IMR-90 (cell line): Measurements from ENCODE around the gene KLHL30. TPM values are rescaled to one million over a fixed set of nuclear protein-coding genes. Genes with fewer than 3 reads are reported as not detected.

Experiments
- ATAC-seq: fragments of 200-7000 bp; cut with Tn5 transposase; 2 replicates; pipeline ENCODE4 v1.9.1; 2020; ENCODE audit warnings: low read depth, mild to moderate bottlenecking, moderate library complexity
- BruUV-seq: library from RNA; stranded (reverse); fragments of 400-500 nt; replicated peaks from 2 replicates; lab custom pipeline; 2021; lab: Mats Ljungman, UMichigan
- CTCF ChIA-PET: fragments of 300-600 bp; formaldehyde crosslinking; extraction: SDS; loops from one replicate; lab custom pipeline; 2021; ENCODE audit warnings: antibody characterized with exemption; lab: Yijun Ruan, JAX
- POLR2A ChIA-PET: fragments of 300-600 bp; sonication (Branson Sonifier 250); formaldehyde crosslinking; loops from one replicate; lab custom pipeline; 2022; ENCODE audit warnings: antibody characterized with exemption; ENCODE audit not compliant: unreplicated experiment; lab: Charles Lee
- DNase-seq: peaks from one replicate; pipeline ENCODE4 v3.0.0; 2013
- H2AFZ ChIP-seq: replicated peaks from 2 replicates; pipeline ENCODE3; 2013; ENCODE audit warnings: low read length, mild to moderate bottlenecking; ENCODE audit not compliant: poor library complexity
- H2AK5ac ChIP-seq: 2 replicates; pipeline ENCODE4 v1.6.1; 2013; ENCODE audit warnings: low read depth, low read length, inconsistent platforms
- H2AK9ac ChIP-seq: replicated peaks from 2 replicates; pipeline ENCODE3; 2013; ENCODE audit warnings: mild to moderate bottlenecking, low read depth, low read length, moderate library complexity; ENCODE audit not compliant: poor library complexity
- H2BK120ac ChIP-seq: 2 replicates; pipeline ENCODE4 v1.6.1; 2013; ENCODE audit warnings: low read depth, low read length, inconsistent platforms
- H2BK15ac ChIP-seq: 3 replicates; pipeline ENCODE4 v1.6.1; 2013; ENCODE audit warnings: low read depth, low read length, inconsistent platforms
- H2BK20ac ChIP-seq: 2 replicates; pipeline ENCODE4 v1.6.1; 2013; ENCODE audit warnings: low read depth, mild to moderate bottlenecking, inconsistent platforms, low read length, moderate library complexity
- H2BK5ac ChIP-seq: 2 replicates; pipeline ENCODE4 v1.6.1; 2013; ENCODE audit warnings: mild to moderate bottlenecking, low read depth, low read length, inconsistent platforms; ENCODE audit not compliant: poor library complexity, severe bottlenecking
- H3K14ac ChIP-seq: replicated peaks from 2 replicates; pipeline ENCODE4 v1.6.1; 2013; ENCODE audit warnings: low read depth, low read length, inconsistent platforms
- H3K18ac ChIP-seq: 2 replicates; pipeline ENCODE4 v1.6.1; 2013; ENCODE audit warnings: low read depth, low read length, control low read depth
- H3K23ac ChIP-seq: 2 replicates; pipeline ENCODE4 v1.6.1; 2013; ENCODE audit warnings: low read depth, low read length, inconsistent platforms
- H3K27ac ChIP-seq: 2 replicates; pipeline ENCODE4 v1.5.1; 2013; ENCODE audit warnings: mild to moderate bottlenecking, control low read depth, low read length; ENCODE audit not compliant: insufficient read depth
- H3K27me3 ChIP-seq: 2 replicates; pipeline ENCODE4 v1.6.1; 2013; ENCODE audit warnings: low read length; ENCODE audit not compliant: control insufficient read depth, insufficient read depth
- H3K36me3 ChIP-seq: 2 replicates; pipeline ENCODE4 v1.6.1; 2013; ENCODE audit warnings: low read length, mixed read lengths; ENCODE audit not compliant: control insufficient read depth, insufficient read depth
- H3K4ac ChIP-seq: 2 replicates; pipeline ENCODE4 v1.6.1; 2013; ENCODE audit warnings: low read depth, low read length, inconsistent platforms
- H3K4me1 ChIP-seq: 2 replicates; pipeline ENCODE4 v1.6.1; 2013; ENCODE audit warnings: low read length, mixed read lengths; ENCODE audit not compliant: control insufficient read depth, insufficient read depth
- H3K4me2 ChIP-seq: 2 replicates; pipeline ENCODE4 v1.6.1; 2013; ENCODE audit warnings: low read depth, mild to moderate bottlenecking, control low read depth, low read length, moderate library complexity
- H3K4me3 ChIP-seq: 2 replicates; pipeline ENCODE4 v1.5.1; 2013; ENCODE audit warnings: low read depth, mild to moderate bottlenecking, control low read depth, low read length, moderate library complexity; ENCODE audit not compliant: insufficient read depth
- H3K56ac ChIP-seq: 2 replicates; pipeline ENCODE4 v1.6.1; 2013; ENCODE audit warnings: low read length, inconsistent platforms; ENCODE audit not compliant: insufficient read depth; ENCODE audit errors: extremely low read depth
- H3K79me1 ChIP-seq, 2 experiments: 2 replicates each; pipeline ENCODE4 v1.6.1; 2013; ENCODE audit warnings: low read length in 2 of 2, inconsistent platforms in 1 of 2, low read depth in 1 of 2
- H3K9ac ChIP-seq: 2 replicates; pipeline ENCODE4 v1.6.1; 2013; ENCODE audit warnings: low read depth, low read length, control low read depth
- H3K9me1 ChIP-seq: 2 replicates; pipeline ENCODE4 v1.6.1; 2013; ENCODE audit warnings: low read length, inconsistent platforms; ENCODE audit not compliant: insufficient read depth
- H3K9me3 ChIP-seq: 2 replicates; pipeline ENCODE4 v1.6.1; 2013; ENCODE audit warnings: low read length; ENCODE audit not compliant: control insufficient read depth, insufficient read depth
- H4K20me1 ChIP-seq: 2 replicates; pipeline ENCODE4 v1.6.1; 2013; ENCODE audit warnings: low read length, inconsistent platforms; ENCODE audit not compliant: insufficient read depth
- H4K5ac ChIP-seq: 2 replicates; pipeline ENCODE4 v1.6.1; 2013; ENCODE audit warnings: mild to moderate bottlenecking, low read depth, low read length, control low read depth
- H4K8ac ChIP-seq, 2 experiments: 2 replicates each; pipeline ENCODE4 v1.6.1; 2013; ENCODE audit warnings: low read depth in 2 of 2, low read length in 2 of 2, control low read depth in 1 of 2, inconsistent platforms in 1 of 2
- H4K91ac ChIP-seq: 2 replicates; pipeline ENCODE4 v1.6.1; 2013; ENCODE audit warnings: low read depth, low read length, inconsistent platforms; ENCODE audit not compliant: insufficient read depth
- CEBPB ChIP-seq: IDR thresholded peaks from 2 replicates; pipeline ENCODE4 v1.6.1; 2012; ENCODE audit warnings: low read depth, low read length, improper control_type of control experiment
- CHD1 ChIP-seq: IDR thresholded peaks from 2 replicates; pipeline ENCODE4 v1.6.1; 2012; ENCODE audit warnings: low read depth, low read length, improper control_type of control experiment
- ELK1 ChIP-seq: fragments of 150-350 bp; IDR thresholded peaks from 2 replicates; pipeline ENCODE4 v1.6.1; 2016; ENCODE audit warnings: low read depth, mild to moderate bottlenecking, low read length, moderate library complexity, borderline replicate concordance
- FOS ChIP-seq: fragments of 150-350 bp; IDR thresholded peaks from 2 replicates; pipeline ENCODE4 v1.6.1; 2016; ENCODE audit warnings: low read depth, low read length
- MAFK ChIP-seq: IDR thresholded peaks from 2 replicates; pipeline ENCODE4 v1.6.1; 2012; ENCODE audit warnings: low read depth, low read length, improper control_type of control experiment
- MAZ ChIP-seq: IDR thresholded peaks from 2 replicates; pipeline ENCODE4 v1.6.1; 2012; ENCODE audit warnings: low read depth, mild to moderate bottlenecking, low read length, improper control_type of control experiment, moderate library complexity, borderline replicate concordance
- NFE2L2 ChIP-seq: fragments of 150-350 bp; IDR thresholded peaks from 2 replicates; pipeline ENCODE4 v1.6.1; 2016; ENCODE audit warnings: low read depth, mild to moderate bottlenecking, low read length
- POLR2A ChIP-seq: IDR thresholded peaks from 2 replicates; pipeline ENCODE4 v1.6.1; 2012; ENCODE audit warnings: mild to moderate bottlenecking, low read depth, low read length
- RAD21 ChIP-seq: IDR thresholded peaks from 2 replicates; pipeline ENCODE4 v1.6.1; 2012; ENCODE audit warnings: low read length, improper control_type of control experiment
- RCOR1 ChIP-seq: IDR thresholded peaks from 2 replicates; pipeline ENCODE4 v1.6.1; 2012; ENCODE audit warnings: mild to moderate bottlenecking, low read length, improper control_type of control experiment; ENCODE audit not compliant: insufficient replicate concordance
- RFX5 ChIP-seq: IDR thresholded peaks from 2 replicates; pipeline ENCODE4 v1.8.0; 2012; ENCODE audit warnings: low read depth, mild to moderate bottlenecking, low read length, moderate library complexity
- SMC3 ChIP-seq: fragments of 150-350 bp; IDR thresholded peaks from 2 replicates; pipeline ENCODE4 v1.6.1; 2016; ENCODE audit warnings: low read depth, mild to moderate bottlenecking, antibody characterized with exemption, low read length, moderate library complexity
- USF2 ChIP-seq: fragments of 150-350 bp; IDR thresholded peaks from 2 replicates; pipeline ENCODE4 v1.6.1; 2017; ENCODE audit warnings: mild to moderate bottlenecking, antibody characterized with exemption, low read length, low read depth
- WGBS, 2 experiments: methylation state at CpG; one replicate each; pipeline versions ENCODE4 v1.1.5 to v1.1.7; 2013; ENCODE audit warnings: missing lambda C conversion rate in 2 of 2; ENCODE audit not compliant: insufficient read length in 1 of 2; ENCODE audit errors: extremely low coverage in 2 of 2; 5-methylcytosine and 5-hydroxymethylcytosine counted together
- dilution Hi-C: fragments of 300-500 bp; cut with HindIII; formaldehyde crosslinking; loops from one replicate; pipeline ENCODE4 v1.14.3; 2018; ENCODE audit warnings: low sequenced_read_pairs; ENCODE audit not compliant: unreplicated experiment
- in situ Hi-C: fragments of 300-500 bp; cut with MboI; formaldehyde crosslinking; loops from 3 replicates; pipeline ENCODE4 v1.14.3; 2019; ENCODE audit warnings: low sequenced_read_pairs, inconsistent platforms, mixed read lengths
- intact Hi-C: fragments of 100-400 bp; cut with micrococcal nuclease; formaldehyde crosslinking; loops from 2 replicates; pipeline ENCODE4 v1.10.0; 2022
- polyA plus RNA-seq, 3 experiments: library from polyadenylated mRNA; depleted of rRNA; stranded (reverse); fragments of >200 nt; gene quantifications; 2 replicates each; pipeline ENCODE4 v1.2.3, GENCODE V29; 2012; ENCODE audit warnings: low replicate concordance in 1 of 3
- total RNA-seq: library from RNA; depleted of rRNA; stranded (reverse); fragments of >200 nt; gene quantifications from 2 replicates; pipeline ENCODE4 v1.2.3, GENCODE V29; 2012
- TF ChIP-seq, protein P1 (sequence below): conservative IDR thresholded peaks from 2 replicates; pipeline ENCODE4 v1.5.1; 2012; ENCODE audit warnings: mild to moderate bottlenecking, low read depth, low read length, improper control_type of control experiment

KLHL30 gene
- total and polyA plus RNA-seq, 2 of the 4 experiments (the other 2 are of a cell fraction) = under 0.01 to 0.03 TPM

DNA sequence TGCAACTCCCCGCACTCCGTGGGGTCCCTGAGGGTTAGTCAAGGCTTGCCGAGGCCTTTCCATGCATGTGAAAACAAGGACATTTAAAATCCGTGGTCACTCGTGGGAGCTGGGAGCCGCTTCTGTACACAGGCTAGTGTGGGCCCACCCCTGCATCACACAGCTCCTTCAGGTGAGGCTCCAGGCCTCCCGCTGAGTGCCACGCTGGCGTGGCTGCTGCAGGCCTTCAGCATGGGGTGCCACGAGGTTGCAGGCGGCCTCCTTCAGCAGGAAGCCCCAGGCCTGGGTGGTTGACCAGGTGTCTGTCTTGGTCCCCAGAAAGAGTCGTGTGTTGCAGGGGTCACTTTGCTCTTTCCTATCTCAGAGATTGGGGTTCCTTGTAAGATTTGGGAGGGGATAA is 6.6 kb downstream of the KLHL30 start (continued):
- TF ChIP-seq MAZ = no peak
- TF ChIP-seq FOS = no peak
- no peak for TF ChIP-seq SMC3

DNA sequence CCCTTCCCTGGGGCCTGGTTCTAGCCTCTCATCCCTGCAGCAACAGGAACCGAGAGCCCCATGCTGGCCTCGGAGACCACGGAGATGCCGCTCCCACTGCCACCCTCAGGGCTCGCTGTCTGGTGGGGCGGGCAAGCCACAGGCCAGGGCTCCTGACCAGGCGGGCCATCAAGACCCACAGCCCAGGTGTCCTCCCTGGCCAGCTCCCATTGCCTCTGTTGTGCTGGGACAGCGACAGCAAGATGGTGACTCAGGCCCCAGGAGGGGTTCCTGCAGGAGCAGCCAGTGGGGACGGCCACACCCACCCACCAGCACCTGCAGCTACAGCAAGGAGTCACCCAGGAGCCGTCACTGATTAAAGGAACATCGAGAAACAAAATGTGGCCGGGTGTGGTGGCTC is 7.4 kb downstream of the KLHL30 start:
- Histone ChIP-seq H3K4me3 (no peak overlapping the region), H3K79me1 (no peaks in the 10 kb centered on the region), H3K18ac (no peak overlapping the region), H3K4ac (no peak overlapping the region), H3K9ac (no peak overlapping the region), H4K8ac (no peak overlapping the region), H3K9me1 (0 out of 2 replicates have a peak, but pooled peaks cover 10% of the 10 kb centered on the region), H3K14ac (no peak overlapping the region), H3K56ac (no peak overlapping the region), H4K20me1 (no peaks in the 10 kb centered on the region), H2AK9ac (peak overlapping the region; percentile 35), H3K4me1 (peaks cover 17% of the 10 kb centered on the region), H4K5ac (no peak overlapping the region), H2BK15ac (no peak overlapping the region), H3K27me3 (no peaks in the 10 kb centered on the region), H3K23ac (no peak overlapping the region), H2BK120ac (0 out of 2 replicates have a peak overlapping the region, but pooled peaks have one; percentile 8), H2BK20ac (peak overlapping the region; percentile 25; the same call in 1 of the 2 replicates), H3K9me3 (no peaks in the 10 kb centered on the region), H3K27ac (no peak overlapping the region), H2AFZ (no peak overlapping the region), H3K4me2 (no peak overlapping the region), H3K36me3 (no peaks in the 10 kb centered on the region), H2BK5ac (no peak overlapping the region), H4K91ac (peak overlapping the region; percentile 46), H2AK5ac (no peak overlapping the region)
- in situ Hi-C loops = no loop called here
- 100% methylated on average over 1 of the region's 12 CpGs; no CpG with 5 or more reads in 1 of the 2 experiments for WGBS, 2 experiments
- DNase-seq (no peak), ATAC-seq (no peak)
- no TSS peak for BruUV-seq
- ChIA-PET POLR2A (no interaction called here), CTCF (no interaction called here)
- intact Hi-C loops = no loop called here
- dilution Hi-C loops = no loop called here
- TF ChIP-seq, protein P1, sequence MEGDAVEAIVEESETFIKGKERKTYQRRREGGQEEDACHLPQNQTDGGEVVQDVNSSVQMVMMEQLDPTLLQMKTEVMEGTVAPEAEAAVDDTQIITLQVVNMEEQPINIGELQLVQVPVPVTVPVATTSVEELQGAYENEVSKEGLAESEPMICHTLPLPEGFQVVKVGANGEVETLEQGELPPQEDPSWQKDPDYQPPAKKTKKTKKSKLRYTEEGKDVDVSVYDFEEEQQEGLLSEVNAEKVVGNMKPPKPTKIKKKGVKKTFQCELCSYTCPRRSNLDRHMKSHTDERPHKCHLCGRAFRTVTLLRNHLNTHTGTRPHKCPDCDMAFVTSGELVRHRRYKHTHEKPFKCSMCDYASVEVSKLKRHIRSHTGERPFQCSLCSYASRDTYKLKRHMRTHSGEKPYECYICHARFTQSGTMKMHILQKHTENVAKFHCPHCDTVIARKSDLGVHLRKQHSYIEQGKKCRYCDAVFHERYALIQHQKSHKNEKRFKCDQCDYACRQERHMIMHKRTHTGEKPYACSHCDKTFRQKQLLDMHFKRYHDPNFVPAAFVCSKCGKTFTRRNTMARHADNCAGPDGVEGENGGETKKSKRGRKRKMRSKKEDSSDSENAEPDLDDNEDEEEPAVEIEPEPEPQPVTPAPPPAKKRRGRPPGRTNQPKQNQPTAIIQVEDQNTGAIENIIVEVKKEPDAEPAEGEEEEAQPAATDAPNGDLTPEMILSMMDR = no peak
- TF ChIP-seq RAD21 (no peak), MAFK (no peak), NFE2L2 (no peak), POLR2A (no peak), RCOR1 (no peak), RFX5 (no peak), CEBPB (no peak), USF2 (no peak), SMC3 (no peak), MAZ (no peak), CHD1 (no peak), ELK1 (no peak), FOS (no peak)
